ENCODE measurements around the gene JADE2. TPM values are rescaled to one million over a fixed set of nuclear protein-coding genes. Genes with fewer than 3 reads are reported as not detected.

JADE2 gene
- total and polyA plus RNA-seq, 2 of the 8 experiments (the other 6 are each of a cell fraction or from before 2014, with no cell fraction given): 19.2 to 55.8 TPM

- H3K4me3 ChIP-seq (ENCODE audit: extremely low read depth in 1 of 4, insufficient read depth in 2 of 4, low read depth in 3 of 4, low read length in 4 of 4): no peak overlapping the region
- H2BK15ac ChIP-seq (ENCODE audit: low read length): 0 out of 2 replicates have a peak overlapping the region, but pooled peaks have one; percentile 54
- no peaks in the 10 kb centered on the region; the same call in 1 of the 2 replicates for H3K23me2 ChIP-seq (ENCODE audit: low read depth, low read length)
- no peak overlapping the region for H3K14ac ChIP-seq (ENCODE audit: insufficient read length)
- no peaks in the 10 kb centered on the region for H3K79me2 ChIP-seq (ENCODE audit: control insufficient read depth in 1 of 2, insufficient read depth in 2 of 2, low read length in 2 of 2)
- peak overlapping the region; percentile 23 for H4K91ac ChIP-seq (replicated peaks; ENCODE audit: insufficient read length, low read length)
- CTCF ChIA-PET (ENCODE audit: partially characterized antibody): interaction anchor here (0.6 to 5.7 kb wide), 9 partner anchors 15 to 96 kb away, joined by 3 to 63 read pairs (median 3); partner anchors contain the start of gene CDKN2AIPNL
- H2BK20ac ChIP-seq (ENCODE audit: low read length): peak overlapping the region; percentile 88
- no peak overlapping the region for H3K56ac ChIP-seq (replicated peaks; ENCODE audit: insufficient read length, low read depth, low read length)
- DNase-seq (ENCODE audit: low read depth in 1 of 2, low spot score in 2 of 2) (peak in 1 of 2 experiments; percentile 48), FAIRE-seq (no peak)
- TF ChIP-seq CBX8 (IDR thresholded peaks at IDR 0.05; ENCODE audit: borderline replicate concordance, low read depth, low read length) (no peak), KDM5A (IDR thresholded peaks at IDR 0.05; ENCODE audit: low read length) (no peak), TAF7 (optimal IDR thresholded peaks at IDR 0.05; ENCODE audit: borderline replicate concordance, low read depth, low read length) (no peak), YY1 (IDR thresholded peaks at IDR 0.05; ENCODE audit: low read depth, low read length) (no peak), TAF1 (IDR thresholded peaks at IDR 0.05; ENCODE audit: low read depth, low read length) (no peak), MAFK (IDR thresholded peaks at IDR 0.05; ENCODE audit: low read depth, low read length) (no peak), CTCF (IDR thresholded peaks at IDR 0.05; ENCODE audit: control extremely low read depth in 1 of 3, insufficient read depth in 1 of 3, low read depth in 1 of 3, low read length in 3 of 3) (no peak)
- H3K36me3 ChIP-seq (ENCODE audit: control insufficient read depth in 2 of 4, insufficient read depth in 4 of 4, low read length in 3 of 4): no peaks in the 10 kb centered on the region
- H4K5ac ChIP-seq (ENCODE audit: insufficient read length, low read depth, low read length): no peak overlapping the region
- WGBS, 2 experiments (ENCODE audit: extremely low coverage in 1 of 2, insufficient coverage in 1 of 2, insufficient read length in 1 of 2, insufficient replicate concordance in 2 of 2, low coverage in 1 of 2, low lambda C conversion rate in 2 of 2, missing lambda C conversion rate in 1 of 2): 95% methylated on average over 8 of the region's 8 CpGs; no CpG with 5 or more reads in 1 of the 2 experiments
- no peaks in the 10 kb centered on the region for H4K20me1 ChIP-seq (replicated peaks in 1 of 2; ENCODE audit: control insufficient read depth in 1 of 2, insufficient read depth in 2 of 2, low read length in 2 of 2)
- H3K79me1 ChIP-seq (ENCODE audit: low read depth, low read length): no peaks in the 10 kb centered on the region; the same call in 1 of the 2 replicates
- H3K27ac ChIP-seq (ENCODE audit: low read depth, low read length): no peak overlapping the region
- peak overlapping the region; percentile 64 for H3K4ac ChIP-seq (replicated peaks; ENCODE audit: insufficient read length, low read depth, low read length)
- no peak overlapping the region for H3K4me2 ChIP-seq (ENCODE audit: insufficient read depth in 1 of 2, low read depth in 2 of 2, low read length in 2 of 2)
- no peaks in the 10 kb centered on the region for H3K9me3 ChIP-seq (ENCODE audit: insufficient read depth in 2 of 2, low read depth in 1 of 2, low read length in 1 of 2)
- peaks cover 19 to 37% (median 32%) of the 10 kb centered on the region in 4 experiments for H3K4me1 ChIP-seq (replicated peaks in 1 of 4; ENCODE audit: control insufficient read depth in 3 of 4, insufficient read depth in 4 of 4, low read length in 3 of 4)
- no peak overlapping the region for H3K23ac ChIP-seq (ENCODE audit: insufficient read length)
- POLR2A ChIA-PET (ENCODE audit: partially characterized antibody): interaction anchor here (1.0 to 4.9 kb wide), 7 partner anchors 17 to 81 kb away, joined by 3 to 131 read pairs (median 4); partner anchors contain the start of gene JADE2
- H4K8ac ChIP-seq (ENCODE audit: extremely low read depth, insufficient read depth, low read length): no peak overlapping the region
- peak overlapping the region; percentile 29 for H2AK5ac ChIP-seq (ENCODE audit: low read depth, low read length)
- H3K18ac ChIP-seq (ENCODE audit: extremely low read depth, low read length): peak overlapping the region; percentile 0; the same call in 1 of the 2 replicates
- H3K9ac ChIP-seq (replicated peaks in 1 of 4; ENCODE audit: extremely low read depth in 1 of 4, low read depth in 3 of 4, low read length in 3 of 4): no peak overlapping the region
- H2BK12ac ChIP-seq (ENCODE audit: low read depth, low read length): peak overlapping the region; percentile 51
- no peak overlapping the region for H2BK120ac ChIP-seq (replicated peaks; ENCODE audit: low read depth, low read length)
- H3K27me3 ChIP-seq (replicated peaks in 1 of 4; ENCODE audit: control insufficient read depth in 3 of 4, extremely low read depth in 1 of 4, insufficient read depth in 3 of 4, low read length in 3 of 4): no peaks in the 10 kb centered on the region
- H2AFZ ChIP-seq (ENCODE audit: low read length): no peak overlapping the region
- H2BK5ac ChIP-seq (ENCODE audit: low read depth, low read length): peak overlapping the region; percentile 14; the same call in 1 of the 2 replicates
Observed at GRCh38 chr5:134508521-134509195, 16.8 kb upstream of the JADE2 start.

Measured in H1 (cell line).